Mesothelial cell of epicardium (in vitro differentiated cells): ENCODE measurements around the gene TTLL4. TPM values are rescaled to one million over a fixed set of nuclear protein-coding genes. Genes with fewer than 3 reads are reported as not detected.

Source experiments
- DNase-seq, 2 experiments: peaks; one replicate each; pipeline ENCODE4 v3.0.0; 2021; ENCODE audit warnings: low spot score in 2 of 2; ENCODE audit not compliant: unreplicated experiment in 2 of 2
- H3K27ac Mint-ChIP-seq: 2 replicates; pipeline ENCODE4 v1.8.0; 2021; ENCODE audit warnings: mixed read lengths
- H3K27me3 Mint-ChIP-seq: 2 replicates; pipeline ENCODE4 v1.8.0; 2021; ENCODE audit warnings: low read depth, mixed read lengths
- H3K36me3 Mint-ChIP-seq: 2 replicates; pipeline ENCODE4 v1.8.0; 2021; ENCODE audit warnings: mixed read lengths
- H3K4me1 Mint-ChIP-seq: 2 replicates; pipeline ENCODE4 v1.8.0; 2021; ENCODE audit warnings: mixed read lengths
- H3K4me3 Mint-ChIP-seq: 2 replicates; pipeline ENCODE4 v1.8.0; 2021; ENCODE audit warnings: mild to moderate bottlenecking, moderate library complexity, mixed read lengths
- H3K9me3 Mint-ChIP-seq: 2 replicates; pipeline ENCODE4 v1.8.0; 2021; ENCODE audit warnings: mixed read lengths
- CTCF ChIP-seq: fragments of 200-600 bp; sonication (generic); IDR thresholded peaks from one replicate; pipeline ENCODE4 v1.5.0; 2021; ENCODE audit warnings: antibody characterized with exemption; ENCODE audit not compliant: unreplicated experiment
- total RNA-seq: library from RNA; stranded (reverse); gene quantifications from 3 replicates; pipeline ENCODE4 v1.2.1, GENCODE V29; 2021

The TTLL4 gene
- total RNA-seq, result 54.8 to 65.5 TPM (median 61.8 TPM) in 3 replicates

GRCh38 chr2:218710687-218711549 is at the start of gene TTLL4:
Gene TTLL4 (plus strand): TSS chr2:218710835. CDS start chr2:218737677, 26,842 bp downstream.
- peak; percentile 77 for TF ChIP-seq CTCF
- Mint-ChIP-seq H3K27ac (peak within 1 kb of the TSS; percentile 97), H3K4me3 (peak within 1 kb of the TSS; percentile 98), H3K27me3 (no peaks in the 10 kb centered on the region), H3K9me3 (no peaks in the 10 kb centered on the region), H3K4me1 (peaks cover 8% of the 10 kb centered on the region), H3K36me3 (peaks cover 2% of the 10 kb centered on the region)
- DNase-seq, result peak; percentile 97 to 99

GRCh38 chr2:218662377-218662776 is 48.3 kb upstream of the TTLL4 start:
- Mint-ChIP-seq H3K4me3 (no peak overlapping the region), H3K27ac (no peak overlapping the region), H3K36me3 (peaks cover 12% of the 10 kb centered on the region), H3K4me1 (peaks cover 17% of the 10 kb centered on the region), H3K27me3 (no peaks in the 10 kb centered on the region), H3K9me3 (no peaks in the 10 kb centered on the region)
- no peak for DNase-seq
- no peak for TF ChIP-seq CTCF

GRCh38 chr2:218662827-218663226 is 47.8 kb upstream of the TTLL4 start:
- no peak overlapping the region for H3K4me3 Mint-ChIP-seq
- H3K27ac Mint-ChIP-seq, result no peak overlapping the region
- H3K4me1 Mint-ChIP-seq, result peaks cover 17% of the 10 kb centered on the region
- H3K27me3 Mint-ChIP-seq, result no peaks in the 10 kb centered on the region
- DNase-seq, result no peak
- TF ChIP-seq CTCF, result no peak
- peaks cover 14% of the 10 kb centered on the region for H3K36me3 Mint-ChIP-seq
- H3K9me3 Mint-ChIP-seq, result no peaks in the 10 kb centered on the region

- DNase-seq, result no peak
- no peaks in the 10 kb centered on the region for H3K9me3 Mint-ChIP-seq
- H3K36me3 Mint-ChIP-seq, result peaks cover 16% of the 10 kb centered on the region
- no peak for TF ChIP-seq CTCF
- H3K4me1 Mint-ChIP-seq, result peaks cover 12% of the 10 kb centered on the region
- no peaks in the 10 kb centered on the region for H3K27me3 Mint-ChIP-seq
- no peak overlapping the region for H3K4me3 Mint-ChIP-seq
- H3K27ac Mint-ChIP-seq, result no peak overlapping the region
Observed at GRCh38 chr2:218663901-218664300, 46.7 kb upstream of the TTLL4 start.

GRCh38 chr2:218664653-218665052 is 46.0 kb upstream of the TTLL4 start:
- Mint-ChIP-seq H3K4me3 (no peak overlapping the region), H3K36me3 (peaks cover 16% of the 10 kb centered on the region), H3K27ac (no peak overlapping the region), H3K9me3 (no peaks in the 10 kb centered on the region), H3K27me3 (no peaks in the 10 kb centered on the region), H3K4me1 (peaks cover 9% of the 10 kb centered on the region)
- no peak for TF ChIP-seq CTCF
- DNase-seq, result no peak
